22Rv1 (cell line): Measurements from ENCODE around the gene TSPAN31.

Experiments
- H3K27ac ChIP-seq: fragments of 450-650 bp; 2 replicates; pipeline ENCODE4 v1.5.1; 2017
- ZFX ChIP-seq: fragments of 450-650 bp; IDR thresholded peaks from 2 replicates; pipeline ENCODE4 v1.6.1; 2017; ENCODE audit warnings: antibody characterized with exemption, borderline replicate concordance
- TF ChIP-seq, protein P1 (sequence below): fragments of 450-650 bp; IDR thresholded peaks from 2 replicates; pipeline ENCODE4 v1.5.1; 2017; ENCODE audit warnings: mild to moderate bottlenecking

The TSPAN31 gene

DNA sequence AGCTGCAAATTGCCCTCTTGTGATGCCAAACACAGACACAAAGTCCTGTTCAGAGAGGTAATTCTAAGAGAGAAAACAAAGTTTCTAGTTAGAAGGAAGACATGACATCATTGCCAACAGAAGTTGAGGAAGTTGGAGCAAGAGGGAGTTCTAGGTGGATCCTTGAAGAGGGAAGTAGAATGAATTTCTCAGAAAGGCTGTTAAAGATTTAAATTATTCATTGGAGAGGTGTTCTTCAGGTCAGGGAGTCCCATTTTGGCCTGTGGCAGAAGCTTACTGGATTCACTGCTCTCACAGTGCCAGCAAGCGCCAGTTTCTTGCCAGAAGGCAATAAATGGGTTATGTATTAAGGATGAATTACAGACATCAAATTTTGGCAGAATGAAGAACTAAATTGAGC is 53.1 kb downstream of the TSPAN31 start:
- no peak overlapping the region for H3K27ac ChIP-seq
- TF ChIP-seq, protein P1, sequence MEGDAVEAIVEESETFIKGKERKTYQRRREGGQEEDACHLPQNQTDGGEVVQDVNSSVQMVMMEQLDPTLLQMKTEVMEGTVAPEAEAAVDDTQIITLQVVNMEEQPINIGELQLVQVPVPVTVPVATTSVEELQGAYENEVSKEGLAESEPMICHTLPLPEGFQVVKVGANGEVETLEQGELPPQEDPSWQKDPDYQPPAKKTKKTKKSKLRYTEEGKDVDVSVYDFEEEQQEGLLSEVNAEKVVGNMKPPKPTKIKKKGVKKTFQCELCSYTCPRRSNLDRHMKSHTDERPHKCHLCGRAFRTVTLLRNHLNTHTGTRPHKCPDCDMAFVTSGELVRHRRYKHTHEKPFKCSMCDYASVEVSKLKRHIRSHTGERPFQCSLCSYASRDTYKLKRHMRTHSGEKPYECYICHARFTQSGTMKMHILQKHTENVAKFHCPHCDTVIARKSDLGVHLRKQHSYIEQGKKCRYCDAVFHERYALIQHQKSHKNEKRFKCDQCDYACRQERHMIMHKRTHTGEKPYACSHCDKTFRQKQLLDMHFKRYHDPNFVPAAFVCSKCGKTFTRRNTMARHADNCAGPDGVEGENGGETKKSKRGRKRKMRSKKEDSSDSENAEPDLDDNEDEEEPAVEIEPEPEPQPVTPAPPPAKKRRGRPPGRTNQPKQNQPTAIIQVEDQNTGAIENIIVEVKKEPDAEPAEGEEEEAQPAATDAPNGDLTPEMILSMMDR = no peak
- no peak for TF ChIP-seq ZFX
